MM.1S (cell line): Measurements from ENCODE around the gene SPATA31E1.

ENCODE experiments used
- CTCF ChIP-seq: fragments of 300-600 bp; sonication (generic); IDR thresholded peaks from 2 replicates; pipeline ENCODE4 v1.5.1; 2016; ENCODE audit warnings: antibody characterized with exemption, low read length, mixed read lengths
- EZH2 ChIP-seq: fragments of 300-600 bp; sonication (generic); optimal IDR thresholded peaks from 2 replicates; pipeline ENCODE3; 2017; ENCODE audit warnings: low read depth, mild to moderate bottlenecking, antibody characterized with exemption, low read length, mixed read lengths

- TF ChIP-seq CTCF = no peak
- TF ChIP-seq EZH2 = no peak
These were observed 38.2 kb upstream of the SPATA31E1 start for GRCh38 chr9:87844506-87844905.
